GM19328 (cell line): ENCODE measurements around the gene SDHB.
"Not testable (repeated sequence)": the region's sequence is repeated elsewhere in the genome, so short reads cannot be mapped to it uniquely, and the experiment has no call there.

Experiments
- ATAC-seq: cut with Tn5 transposase; IDR thresholded peaks from one replicate; pipeline ENCODE4 v1.9.1; 2021; ENCODE audit warnings: mild to moderate bottlenecking, moderate library complexity; ENCODE audit not compliant: unreplicated experiment

SDHB gene

DNA sequence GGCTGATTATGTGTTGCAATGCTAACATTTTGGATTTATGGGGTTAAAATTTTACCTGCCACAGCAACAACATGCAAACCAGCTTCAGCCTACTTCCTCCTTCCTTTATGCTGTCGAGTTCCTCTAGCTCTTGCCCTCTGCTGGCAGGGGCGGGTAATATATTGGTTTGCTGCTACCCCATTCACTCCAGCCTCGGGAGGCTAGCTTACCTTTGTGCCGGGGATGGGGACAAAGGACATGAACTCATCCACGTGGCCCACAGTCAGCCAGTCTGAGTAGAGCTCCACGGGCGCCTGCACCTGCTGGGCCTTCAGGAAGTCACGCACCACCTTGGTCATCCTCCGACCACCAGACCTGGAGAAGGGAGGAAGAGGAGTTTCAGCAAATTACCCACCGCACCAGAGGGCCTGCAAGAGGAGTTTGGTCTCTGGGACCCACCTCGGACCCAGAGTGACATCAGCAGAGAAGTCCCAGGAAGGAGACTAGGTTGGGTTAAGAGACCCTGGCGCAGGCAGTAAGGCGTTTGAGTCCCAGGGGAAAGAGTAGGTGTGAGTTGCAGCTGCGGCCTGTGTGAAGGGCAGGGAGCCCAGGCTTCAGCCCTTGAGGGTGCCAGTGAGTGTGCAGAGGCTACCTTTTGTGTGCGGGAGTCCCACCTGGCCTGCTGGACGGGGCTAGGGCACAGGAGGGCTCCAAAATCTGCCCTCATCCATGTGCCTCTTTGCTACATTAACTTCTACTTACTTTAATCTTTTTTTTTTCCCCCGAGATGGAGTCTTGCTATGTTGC is 21.8 kb upstream of the SDHB start:
- no peak for ATAC-seq

DNA sequence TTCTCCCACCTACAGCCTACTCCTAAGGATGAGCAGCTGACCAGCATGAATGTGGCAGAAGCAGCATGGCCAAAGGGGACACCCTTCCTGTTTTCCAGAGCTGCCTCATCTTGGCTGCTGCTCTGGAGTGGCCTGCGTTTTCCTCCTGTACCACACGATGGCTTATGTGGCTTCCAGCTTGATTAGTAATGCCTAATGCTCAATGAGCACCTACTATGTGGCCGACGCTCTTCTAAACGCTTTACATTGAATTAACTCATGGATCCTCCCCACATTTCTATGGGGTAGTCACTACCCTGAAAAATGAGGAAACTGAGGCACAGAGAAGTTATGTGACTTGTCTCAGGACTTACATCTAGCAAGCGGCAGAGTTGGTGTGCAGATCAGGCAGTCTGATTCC is 18.0 kb upstream of the SDHB start:
- no peak for ATAC-seq

GRCh38 chr1:17070163-17070525 is 16.3 kb upstream of the SDHB start:
- ATAC-seq, result no peak

DNA sequence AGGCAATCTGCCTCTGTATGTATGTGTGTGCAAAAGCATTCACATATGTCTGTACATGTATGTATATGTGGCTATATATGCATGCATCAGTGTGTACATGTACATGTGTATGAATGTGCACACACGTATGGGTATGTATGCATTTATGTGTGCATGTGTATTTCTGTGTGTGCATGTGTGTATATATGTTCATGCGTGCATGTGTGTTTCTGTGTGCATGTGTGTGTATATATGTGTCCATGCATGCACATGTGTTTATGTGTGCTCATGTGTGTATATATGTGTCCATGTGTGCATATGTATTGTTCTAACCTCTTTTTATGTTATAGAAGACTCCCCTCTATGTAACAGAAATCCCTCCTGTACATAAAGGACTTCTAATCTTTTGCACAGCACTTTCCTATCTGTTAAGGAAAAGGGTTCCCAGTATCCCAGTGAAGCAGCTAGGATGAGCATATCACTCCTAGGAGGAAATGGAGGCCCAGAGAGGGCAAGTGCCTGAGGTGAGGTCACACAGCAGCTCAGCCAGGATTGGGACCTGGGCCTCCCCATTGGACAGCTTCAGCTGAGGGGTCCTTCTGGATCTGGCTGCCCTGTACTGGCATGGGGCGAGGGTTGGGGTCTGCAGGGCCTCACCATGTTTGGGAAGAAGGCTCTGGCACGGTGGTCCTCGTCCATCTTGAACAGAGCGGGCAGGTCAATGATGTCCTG is 15.8 kb upstream of the SDHB start:
- no peak for ATAC-seq

- no peak for ATAC-seq
These were observed 15.0 kb upstream of the SDHB start for GRCh38 chr1:17068789-17069188.

DNA sequence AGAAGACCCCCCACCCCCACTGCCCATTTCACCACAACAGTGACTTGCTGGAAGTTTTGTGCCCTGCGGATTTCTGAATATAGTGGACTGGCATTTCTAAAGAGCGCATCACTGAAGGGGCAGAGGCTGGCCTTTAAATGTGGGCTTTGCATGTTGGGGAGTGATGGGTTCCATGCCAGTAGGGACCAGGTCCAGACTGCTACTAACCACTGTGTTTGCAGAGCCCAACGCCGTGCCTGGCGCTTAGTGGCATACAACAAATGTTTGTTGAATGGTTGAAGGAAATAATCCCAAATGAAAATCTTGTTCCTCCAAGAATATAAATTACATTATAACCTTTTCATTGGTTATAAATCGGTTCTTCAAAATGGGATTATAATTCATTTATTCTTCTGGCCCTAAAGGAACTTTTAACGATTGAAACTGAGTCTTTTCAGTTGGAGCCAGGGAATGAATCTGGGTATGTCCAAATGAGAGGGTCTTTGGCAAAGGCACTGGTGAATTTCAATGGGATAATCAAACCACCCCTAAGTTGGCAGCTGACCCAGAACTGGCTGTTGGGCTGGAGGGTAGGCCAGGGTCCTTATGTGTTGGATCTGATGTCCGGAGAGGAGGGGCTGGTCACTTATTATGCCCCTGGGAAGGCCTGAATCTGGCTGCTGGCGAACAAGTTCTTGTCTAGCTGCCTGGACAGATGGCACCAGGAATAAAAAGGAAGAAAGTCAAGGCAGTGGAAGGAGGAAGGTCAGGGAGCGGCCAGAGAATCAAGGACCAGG is 13.8 kb upstream of the SDHB start:
- no peak for ATAC-seq

- no peak for ATAC-seq
These were observed 13.2 kb upstream of the SDHB start for GRCh38 chr1:17067069-17067426.

DNA sequence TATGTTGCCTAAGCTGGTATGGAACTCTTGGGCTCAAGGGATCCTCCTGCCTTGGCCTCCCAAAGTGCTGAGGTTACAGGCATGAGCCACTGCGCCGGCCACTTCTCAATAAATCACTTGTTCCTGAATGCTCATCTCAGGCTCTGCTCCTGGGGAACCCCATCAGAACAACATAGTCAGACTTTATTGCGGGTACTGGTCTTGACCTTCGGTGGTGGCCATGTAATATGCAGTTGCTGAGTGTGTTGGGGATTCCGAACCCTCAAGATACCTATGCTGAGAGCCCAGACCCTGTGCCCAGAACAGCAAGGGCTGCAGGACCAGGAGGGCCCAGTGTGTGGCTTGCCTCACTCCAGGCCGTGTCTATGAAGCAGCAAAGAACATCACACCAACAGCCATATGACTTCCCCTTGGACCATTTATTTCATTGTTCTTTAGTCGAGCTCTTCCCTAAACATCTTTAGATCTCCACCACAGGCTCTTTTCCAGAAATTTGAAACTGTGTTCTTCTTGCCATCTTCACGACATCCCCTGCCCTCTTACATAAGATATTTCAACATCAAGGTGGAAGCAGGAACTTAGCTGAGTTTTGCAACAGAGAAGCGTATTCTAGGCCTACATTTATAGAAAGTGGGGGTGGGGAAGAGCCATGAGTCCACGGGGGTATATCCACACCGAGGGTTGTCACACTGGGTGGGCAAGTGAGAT is 12.7 kb upstream of the SDHB start:
- no peak for ATAC-seq

DNA sequence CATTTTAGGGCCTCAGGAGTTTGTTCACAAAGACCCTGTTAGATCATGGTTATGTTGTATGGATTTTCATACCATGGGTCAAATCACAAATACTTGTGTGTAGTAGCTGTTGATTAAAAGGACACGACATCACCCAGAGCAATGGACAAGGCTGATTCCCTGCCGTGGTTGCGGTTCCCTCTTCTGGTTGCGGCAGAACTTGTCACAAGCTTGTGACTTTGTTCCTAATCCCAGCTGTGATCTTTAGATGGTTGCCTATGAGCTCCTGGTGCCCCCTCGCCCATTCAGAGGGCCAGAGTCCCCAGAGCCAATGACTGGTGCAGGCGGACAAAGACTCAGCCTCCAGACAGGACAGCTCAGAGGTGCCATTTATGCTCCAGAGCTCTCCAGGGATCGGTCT is 11.8 kb upstream of the SDHB start:
- no peak for ATAC-seq

DNA sequence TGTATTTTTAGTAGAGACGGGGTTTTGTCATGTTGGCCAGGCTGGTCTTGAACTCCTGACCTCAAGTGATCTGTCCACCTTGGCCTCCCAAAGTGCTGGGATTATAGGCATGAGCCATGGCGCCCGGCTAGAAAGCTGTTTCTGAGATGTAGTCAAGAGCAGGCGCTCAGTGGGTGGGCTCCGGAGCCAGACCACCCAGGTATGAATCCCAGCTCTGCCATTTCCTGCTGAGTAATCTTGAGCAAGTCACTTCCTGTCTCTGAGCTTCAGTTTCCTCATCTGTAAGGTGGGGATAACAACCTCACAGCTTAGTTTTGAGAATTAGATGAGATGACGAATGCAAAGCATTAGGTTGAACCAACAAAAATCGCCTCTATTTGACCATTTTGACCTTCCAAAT is 8.9 kb upstream of the SDHB start:
- not testable (repeated sequence) for ATAC-seq

- ATAC-seq, result no peak
These were observed 8.1 kb upstream of the SDHB start for GRCh38 chr1:17061892-17062291.

- ATAC-seq, result no peak
These were observed 7.7 kb upstream of the SDHB start for GRCh38 chr1:17061486-17061885.

- ATAC-seq, result no peak
These were observed 6.5 kb upstream of the SDHB start for GRCh38 chr1:17060306-17060749.

GRCh38 chr1:17059391-17060305 is 5.8 kb upstream of the SDHB start:
- no peak for ATAC-seq

DNA sequence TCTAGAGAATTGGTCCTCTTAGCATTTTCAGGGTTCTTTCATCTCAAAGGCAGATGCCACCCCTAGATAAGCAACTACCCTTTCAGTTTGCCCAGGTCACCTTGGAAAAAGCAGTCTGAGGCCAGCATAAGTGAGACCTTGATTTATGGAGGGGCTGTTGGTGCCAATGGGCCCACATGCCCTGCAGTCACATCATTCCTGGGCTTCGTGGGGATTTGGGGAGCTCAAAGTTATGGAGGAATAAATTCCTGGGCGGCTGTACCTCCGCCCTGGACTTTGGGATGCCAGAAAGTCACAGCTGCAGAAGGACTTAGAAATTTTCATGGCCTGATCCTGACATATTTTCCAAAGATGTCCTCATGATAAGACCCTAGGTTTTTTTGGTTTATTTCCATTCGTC is 2.7 kb upstream of the SDHB start:
- no peak for ATAC-seq

DNA sequence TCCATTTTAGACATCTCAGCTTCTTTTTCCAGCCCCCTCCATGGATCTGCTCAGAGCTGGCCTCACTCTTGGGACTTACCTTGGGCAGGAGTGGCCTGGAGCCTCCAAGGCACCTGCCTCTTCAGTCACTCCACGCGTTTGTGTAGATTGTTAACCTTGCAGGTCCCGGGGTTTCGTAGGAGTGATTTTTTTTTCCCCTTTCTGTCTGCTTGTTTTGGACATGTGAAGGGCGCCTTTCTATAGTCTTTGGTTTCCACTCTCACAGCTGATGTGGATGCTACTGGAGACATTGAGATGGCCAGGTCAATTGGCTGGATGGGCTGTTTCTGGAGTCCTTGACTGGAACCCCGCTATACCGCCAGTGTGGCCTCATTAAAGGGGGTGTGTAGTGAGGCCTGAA is 2.0 kb upstream of the SDHB start:
- ATAC-seq, result no peak

GRCh38 chr1:17053086-17053684 is 647 bp downstream of the SDHB start:
- ATAC-seq, result no peak

DNA sequence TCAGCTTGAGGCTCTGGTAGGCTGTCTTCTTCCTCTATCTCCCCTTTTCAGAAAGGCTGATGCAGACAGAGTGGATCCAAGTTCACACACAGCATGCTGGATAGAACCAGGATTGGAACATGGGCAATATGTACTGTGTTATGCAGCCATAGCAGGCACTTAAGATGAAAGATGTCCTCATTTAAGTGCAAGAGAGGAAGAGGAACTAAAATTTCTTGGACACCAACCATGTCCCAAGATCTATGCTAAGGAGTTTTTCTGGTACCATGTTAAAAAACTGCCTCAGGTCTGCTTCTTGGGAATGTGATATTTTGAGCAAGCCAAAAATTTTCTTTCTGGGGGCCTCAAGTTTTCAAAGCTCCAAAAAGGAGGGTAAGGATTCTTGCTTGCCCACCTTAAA is 1.2 kb downstream of the SDHB start:
- ATAC-seq, result no peak

- no peak for ATAC-seq
These were observed 1.8 kb downstream of the SDHB start for GRCh38 chr1:17052038-17052437.

DNA sequence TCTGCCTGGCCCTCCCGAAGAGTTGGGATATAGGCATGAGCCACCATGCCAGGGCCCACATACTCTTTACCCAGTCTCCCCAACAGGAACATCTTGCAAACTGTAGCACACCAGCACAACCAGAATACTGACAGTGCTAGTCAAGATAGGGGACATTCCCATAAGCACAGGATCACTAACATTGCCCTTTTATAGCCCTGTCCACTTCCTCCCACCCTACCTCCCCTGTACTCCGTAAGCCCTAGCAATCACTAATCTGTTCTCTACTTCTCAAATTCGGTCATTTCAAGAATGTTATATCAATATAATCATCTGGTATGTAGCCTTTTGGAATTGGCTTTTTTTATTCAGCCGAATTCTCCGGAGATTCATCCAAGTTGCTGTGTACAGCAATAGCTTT is 5.9 kb downstream of the SDHB start:
- ATAC-seq, result no peak
